GM19372 (cell line): Measurements from ENCODE around the gene KCNQ1OT1.

Experiments used
- ATAC-seq: cut with Tn5 transposase; IDR thresholded peaks from one replicate; pipeline ENCODE4 v1.9.1; 2021; ENCODE audit warnings: mild to moderate bottlenecking, low read depth, moderate library complexity; ENCODE audit not compliant: unreplicated experiment

The KCNQ1OT1 gene

GRCh38 chr11:2671748-2672147, 28.0 kb downstream of the KCNQ1OT1 start:
- no peak for ATAC-seq

GRCh38 chr11:2670541-2671100, 29.2 kb downstream of the KCNQ1OT1 start:
- ATAC-seq = no peak

GRCh38 chr11:2669634-2670469, 29.9 kb downstream of the KCNQ1OT1 start:
- no peak for ATAC-seq

- ATAC-seq = no peak
Measured at GRCh38 chr11:2668876-2669275, 30.9 kb downstream of the KCNQ1OT1 start.

GRCh38 chr11:2667940-2668339, 31.9 kb downstream of the KCNQ1OT1 start:
- ATAC-seq = no peak

- no peak for ATAC-seq
Measured at GRCh38 chr11:2666828-2667570, 32.8 kb downstream of the KCNQ1OT1 start.

GRCh38 chr11:2666401-2666741, 33.4 kb downstream of the KCNQ1OT1 start:
- ATAC-seq = no peak

GRCh38 chr11:2665526-2666400, 34.0 kb downstream of the KCNQ1OT1 start:
- ATAC-seq = no peak

- no peak for ATAC-seq
Measured at GRCh38 chr11:2664791-2665525, 34.8 kb downstream of the KCNQ1OT1 start.

GRCh38 chr11:2664376-2664775, 35.4 kb downstream of the KCNQ1OT1 start:
- no peak for ATAC-seq

GRCh38 chr11:2663915-2664314, 35.9 kb downstream of the KCNQ1OT1 start:
- ATAC-seq = no peak

- ATAC-seq = no peak
Measured at GRCh38 chr11:2663506-2663905, 36.3 kb downstream of the KCNQ1OT1 start.

- no peak for ATAC-seq
Measured at GRCh38 chr11:2662430-2663299, 37.1 kb downstream of the KCNQ1OT1 start.

GRCh38 chr11:2662024-2662312, 37.8 kb downstream of the KCNQ1OT1 start:
- ATAC-seq = no peak

GRCh38 chr11:2661173-2662023, 38.4 kb downstream of the KCNQ1OT1 start:
- ATAC-seq = no peak

- no peak for ATAC-seq
Measured at GRCh38 chr11:2660357-2660939, 39.3 kb downstream of the KCNQ1OT1 start.

GRCh38 chr11:2657697-2658284, 42.0 kb downstream of the KCNQ1OT1 start:
- no peak for ATAC-seq

- no peak for ATAC-seq
Measured at GRCh38 chr11:2656859-2657258, 42.9 kb downstream of the KCNQ1OT1 start.
